CMK (cell line): ENCODE measurements around the gene AFF3.

ENCODE experiments used
- DNase-seq: peaks from one replicate; pipeline ENCODE4 v3.0.0-alpha.2; 2010; ENCODE audit warnings: low read depth

Gene AFF3

DNA sequence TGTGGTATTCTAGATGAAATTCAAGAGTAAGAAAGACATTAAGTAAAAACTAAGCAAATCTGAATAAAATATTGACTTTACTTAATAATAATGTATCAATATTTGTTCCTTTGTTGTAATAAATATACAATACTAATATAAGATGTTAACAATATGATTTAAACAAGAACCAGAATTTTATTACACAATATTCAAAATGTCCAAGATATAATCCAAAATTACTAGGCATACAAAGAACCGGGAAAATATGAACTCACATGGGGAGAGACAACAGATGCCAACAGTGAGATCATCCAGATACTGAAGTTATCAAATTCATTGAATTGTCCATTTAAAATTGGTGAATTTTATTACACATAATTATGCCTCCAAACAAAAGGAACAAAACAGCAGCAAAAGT, 286.3 kb downstream of the AFF3 start:
- DNase-seq: no peak

DNA sequence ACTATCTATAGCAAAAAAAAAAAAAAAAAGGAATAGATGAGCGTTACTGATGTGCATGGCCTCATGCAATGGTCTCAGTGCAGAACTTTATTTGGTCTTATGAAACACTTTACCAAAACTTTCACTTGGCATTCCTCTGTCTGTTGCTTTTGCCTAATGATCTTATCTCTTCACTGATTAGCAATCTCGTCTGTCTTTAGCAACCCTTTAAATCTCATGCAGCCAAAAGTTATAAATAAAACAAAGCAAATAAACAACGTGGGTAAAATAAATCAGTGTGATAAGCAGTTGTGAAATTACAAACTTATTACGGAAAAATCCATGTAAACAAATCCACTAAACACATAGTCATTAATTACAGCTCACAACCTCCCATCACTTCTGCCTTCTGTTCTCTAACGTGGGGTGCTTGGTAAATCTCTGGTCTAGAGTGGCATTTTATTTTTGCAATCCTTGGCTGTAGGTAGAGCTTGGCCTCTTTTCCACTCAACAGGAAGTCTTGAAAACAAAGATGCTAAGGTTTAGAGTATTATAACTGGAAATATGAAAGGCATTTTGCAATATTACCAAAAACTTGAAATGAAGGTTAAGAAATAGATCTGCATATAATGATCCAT, 288.0 kb downstream of the AFF3 start:
- DNase-seq: no peak

DNA sequence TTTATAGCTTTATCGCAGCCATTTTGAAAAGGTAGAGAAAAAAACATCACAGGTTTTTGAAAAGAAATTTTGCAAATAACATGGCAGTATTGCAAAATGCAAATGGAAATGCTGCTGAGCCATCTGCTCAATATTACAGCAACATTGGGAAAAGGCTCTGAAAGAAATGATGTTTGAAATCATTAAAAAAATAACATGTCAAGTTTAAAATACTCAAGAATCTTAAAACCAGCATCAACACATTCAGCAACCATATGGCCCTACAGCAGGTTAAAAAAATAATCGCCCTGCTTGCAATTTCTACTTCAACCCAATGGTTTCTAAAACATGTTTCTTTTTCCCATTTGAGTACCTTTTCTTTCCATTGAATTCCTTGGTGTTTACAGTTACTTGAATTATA, 289.4 kb downstream of the AFF3 start:
- DNase-seq: no peak

DNA sequence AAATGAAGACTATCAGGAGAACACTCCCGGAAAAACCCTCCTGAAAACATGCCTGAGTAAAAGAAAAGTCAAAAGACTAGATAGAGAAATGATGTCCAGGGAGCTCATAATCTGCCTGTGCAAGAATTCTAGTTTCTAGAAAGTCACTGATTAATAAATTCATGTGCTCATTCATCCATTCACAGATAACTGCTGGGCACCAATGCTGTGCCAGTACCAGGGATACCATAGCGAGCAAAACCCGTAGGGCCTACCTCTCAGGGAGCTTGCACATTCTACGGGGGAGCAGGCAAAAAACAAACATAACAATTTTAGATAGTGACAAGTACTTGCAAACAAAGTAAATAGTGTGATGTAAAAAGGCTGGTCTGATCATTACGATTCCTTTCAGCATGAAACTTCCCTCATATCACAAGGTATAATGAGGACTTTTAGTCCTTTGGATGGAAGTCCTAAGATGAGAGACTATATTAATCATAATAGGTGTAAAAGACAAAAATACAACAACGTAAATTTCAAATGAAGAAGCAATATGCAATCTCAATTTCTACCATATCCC, 289.9 kb downstream of the AFF3 start:
- DNase-seq: no peak

DNA sequence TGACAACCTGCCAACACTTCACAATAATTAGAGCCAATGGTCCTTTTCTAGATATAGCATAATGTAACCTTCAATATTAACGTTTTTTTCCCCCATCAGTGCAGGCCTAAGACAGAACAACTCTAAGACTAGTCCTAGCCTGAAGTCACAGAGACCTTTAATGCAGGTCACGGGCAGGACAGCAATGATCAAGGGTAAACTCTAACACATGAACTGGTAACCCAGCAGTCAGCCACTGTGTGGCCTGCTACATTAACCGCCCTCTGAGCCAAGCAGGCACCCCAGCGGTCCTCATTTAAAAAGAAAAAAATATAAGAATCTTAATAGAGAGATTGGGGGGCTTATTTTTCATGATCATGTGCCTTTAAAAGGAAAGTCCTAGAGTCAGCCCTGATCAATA, 290.6 kb downstream of the AFF3 start:
- DNase-seq: no peak

DNA sequence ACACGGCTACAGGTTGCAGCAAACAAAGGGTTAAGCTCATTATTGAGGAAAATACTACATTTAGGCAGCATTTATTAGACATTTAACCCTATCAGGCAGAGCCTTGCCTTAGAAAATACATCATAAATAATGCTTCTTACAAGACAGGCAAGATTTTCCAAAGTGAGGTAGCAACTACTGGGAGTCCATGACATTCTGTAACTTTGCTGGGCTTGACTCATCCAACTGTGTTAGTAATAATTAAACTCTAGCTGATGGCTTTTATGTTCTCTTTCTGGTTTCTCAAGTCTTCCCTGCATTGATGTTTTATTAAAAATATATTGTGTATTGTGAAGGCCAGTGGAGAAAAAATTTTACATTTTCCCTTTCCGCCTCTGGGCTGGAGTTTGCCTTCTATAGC, 291.3 kb downstream of the AFF3 start:
- DNase-seq: no peak

DNA sequence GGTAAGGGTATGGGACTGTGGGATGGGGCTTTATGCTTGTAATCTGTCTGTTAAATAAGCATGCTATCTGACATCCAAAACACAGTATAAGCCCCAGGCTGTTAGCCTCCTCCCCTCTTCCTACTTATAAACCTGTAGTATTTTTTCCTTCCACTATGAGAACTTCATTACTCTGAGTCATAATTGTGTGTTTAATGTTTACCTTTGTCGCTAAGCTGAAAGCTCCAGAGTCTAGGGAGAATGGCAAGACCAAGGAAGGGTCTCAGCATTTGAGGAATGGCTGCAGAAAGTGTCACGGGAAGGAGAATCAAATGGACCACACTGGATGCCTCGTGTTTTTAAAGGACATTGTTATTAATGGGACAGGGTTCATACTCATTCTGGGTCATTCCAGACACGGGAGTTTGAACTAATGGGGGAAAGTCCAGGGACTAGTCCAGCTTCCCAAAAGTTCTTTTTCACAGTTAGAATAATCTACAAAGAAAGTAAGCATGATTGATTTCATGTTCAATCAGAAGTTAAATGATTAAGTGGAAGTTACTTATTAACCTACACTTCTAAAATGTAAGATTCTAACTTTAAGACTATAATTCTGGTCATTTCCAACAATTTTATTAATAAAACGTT, 292.2 kb downstream of the AFF3 start:
- DNase-seq: no peak

DNA sequence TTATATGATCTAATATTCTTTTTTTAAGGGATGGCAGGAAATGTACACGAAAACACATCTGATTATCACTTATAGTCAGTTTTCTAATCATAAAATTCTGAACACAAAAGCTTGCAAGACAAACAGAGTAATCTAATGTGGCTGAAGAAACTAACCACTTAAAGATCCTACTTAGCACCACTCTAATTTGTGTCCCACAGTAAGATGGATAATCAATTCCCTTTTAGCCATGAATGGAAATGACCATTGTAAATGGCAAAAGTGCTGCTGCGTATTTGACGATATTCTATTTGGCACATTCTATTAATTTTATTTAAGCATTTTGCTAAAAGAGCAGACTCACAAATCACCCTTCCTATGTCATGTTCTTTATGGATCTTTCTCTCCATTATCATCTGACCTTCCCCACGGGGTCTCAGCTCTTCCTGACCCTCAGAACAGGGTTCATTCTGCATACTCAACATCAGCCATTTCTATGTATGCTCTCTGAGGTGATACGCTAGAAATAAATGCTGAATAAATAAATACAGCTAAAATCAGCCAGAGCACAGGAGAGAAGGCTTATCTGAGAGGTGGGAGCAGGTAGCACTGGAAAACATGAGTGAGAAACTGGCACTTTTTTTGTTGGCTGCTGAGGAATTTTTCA, 295.8 kb downstream of the AFF3 start:
- no peak for DNase-seq

DNA sequence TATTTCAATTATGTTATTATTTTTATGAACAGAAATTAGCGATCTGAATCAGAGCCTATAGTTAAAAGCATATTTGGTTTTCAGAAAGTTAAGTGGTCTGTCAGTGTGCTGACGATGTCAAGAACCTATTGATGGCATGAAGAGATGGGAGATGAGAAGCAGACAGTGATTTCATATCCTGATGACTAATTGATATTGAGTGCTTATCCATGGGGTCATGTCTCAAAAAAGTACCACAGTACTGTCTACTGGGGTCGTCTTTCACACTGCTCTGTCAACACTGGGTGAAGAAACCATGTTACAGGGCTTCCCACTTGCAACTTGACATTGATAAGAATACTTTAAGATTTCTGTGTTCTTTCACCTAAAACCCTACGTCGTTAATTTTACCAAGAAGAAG, 297.1 kb downstream of the AFF3 start:
- no peak for DNase-seq

DNA sequence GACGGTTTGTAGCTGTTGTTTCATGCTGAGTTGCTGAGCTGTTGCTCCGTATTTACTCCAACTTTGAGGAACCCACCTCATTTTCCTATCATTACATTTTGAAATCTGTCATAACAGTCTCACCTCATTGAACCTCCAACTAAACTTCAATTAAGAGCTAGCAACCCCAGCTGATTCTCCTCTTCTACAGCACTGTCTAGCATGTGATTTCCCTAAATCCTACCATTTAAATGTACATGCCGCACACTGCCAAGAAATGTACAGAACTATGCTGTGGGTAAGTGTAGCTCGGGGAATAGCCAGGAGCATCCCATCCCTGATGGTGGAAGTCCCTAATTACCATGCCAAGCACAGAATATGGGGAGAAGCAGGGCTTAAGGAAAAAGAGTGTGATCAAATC, 299.9 kb downstream of the AFF3 start:
- no peak for DNase-seq

DNA sequence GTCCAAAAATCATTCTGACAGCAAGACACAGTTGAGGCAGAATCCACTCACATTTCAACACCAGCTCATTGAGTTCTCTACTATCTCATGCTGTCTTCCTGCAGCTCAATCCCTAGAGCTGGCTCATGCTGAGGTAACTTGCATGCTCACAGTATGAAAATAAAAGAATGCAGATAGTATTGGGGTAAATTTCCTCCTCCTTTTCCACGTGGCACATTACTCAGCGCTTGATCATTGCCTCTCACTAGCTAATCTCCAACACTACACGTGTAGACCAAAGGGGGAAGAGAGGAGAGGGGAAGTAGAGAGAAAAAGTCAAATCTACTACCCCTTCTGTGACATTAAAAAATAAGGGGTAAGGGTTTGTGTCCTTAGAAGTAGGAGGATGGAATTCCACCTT, 300.6 kb downstream of the AFF3 start:
- no peak for DNase-seq

DNA sequence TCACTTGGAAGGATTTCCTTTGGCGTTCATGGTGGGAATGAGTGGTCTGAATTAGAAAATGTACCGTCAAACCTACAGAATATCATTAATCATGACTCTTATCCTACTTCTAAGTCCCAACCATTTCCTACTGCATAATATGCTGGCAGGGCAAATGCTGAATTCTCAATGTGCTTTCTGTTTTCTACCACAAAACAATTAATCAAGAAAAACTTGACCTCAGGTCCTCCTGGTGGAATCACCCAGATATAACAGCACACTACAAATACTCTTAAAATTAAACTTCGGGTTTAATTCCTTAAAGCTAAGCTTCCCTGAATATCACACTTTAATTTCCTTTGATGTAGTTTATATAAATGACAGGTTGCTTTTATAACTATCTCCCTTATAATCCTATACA, 301.6 kb downstream of the AFF3 start:
- DNase-seq: no peak

DNA sequence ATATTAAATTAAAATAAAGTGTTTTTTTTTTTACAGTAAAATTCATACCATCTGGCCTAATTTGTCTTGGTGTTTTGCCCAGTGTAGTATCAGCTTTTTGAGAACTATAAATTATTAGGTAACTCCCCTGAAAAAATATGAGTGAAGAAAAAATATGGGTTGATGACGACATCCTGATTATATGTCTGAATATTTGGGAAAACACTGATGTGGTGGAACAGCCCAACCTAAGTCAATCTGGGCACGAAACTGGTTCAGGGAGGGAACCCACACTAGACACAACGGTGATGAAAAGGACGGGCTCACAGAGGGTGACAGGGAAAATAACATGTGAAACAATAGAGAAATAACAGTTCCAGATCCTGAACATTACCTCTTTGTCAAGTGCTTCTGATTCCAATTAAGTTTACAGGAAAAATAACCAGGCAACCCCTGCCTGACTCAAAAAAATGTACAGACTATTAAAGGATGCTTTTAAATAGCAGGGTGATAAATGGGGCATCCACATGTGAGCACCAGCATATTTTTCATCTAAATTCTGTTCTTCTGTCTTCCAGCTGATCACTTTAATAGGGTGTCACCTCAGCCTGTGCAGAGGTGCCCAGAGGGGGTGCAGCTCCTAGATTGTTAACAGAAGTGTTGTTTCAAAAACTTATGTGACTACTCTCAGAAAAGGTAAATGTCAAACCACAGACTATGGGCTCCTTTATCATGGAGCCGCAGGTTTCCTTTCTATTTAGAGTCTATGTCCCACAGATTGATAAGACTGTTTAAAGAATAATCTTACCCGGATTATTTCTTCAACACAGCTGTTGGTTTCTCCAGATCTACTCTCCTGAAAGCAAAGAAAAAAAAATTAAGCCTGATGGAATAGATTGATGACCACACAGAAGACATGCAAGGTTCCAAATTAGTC, 305.4 kb downstream of the AFF3 start:
- peak; percentile 14 for DNase-seq

DNA sequence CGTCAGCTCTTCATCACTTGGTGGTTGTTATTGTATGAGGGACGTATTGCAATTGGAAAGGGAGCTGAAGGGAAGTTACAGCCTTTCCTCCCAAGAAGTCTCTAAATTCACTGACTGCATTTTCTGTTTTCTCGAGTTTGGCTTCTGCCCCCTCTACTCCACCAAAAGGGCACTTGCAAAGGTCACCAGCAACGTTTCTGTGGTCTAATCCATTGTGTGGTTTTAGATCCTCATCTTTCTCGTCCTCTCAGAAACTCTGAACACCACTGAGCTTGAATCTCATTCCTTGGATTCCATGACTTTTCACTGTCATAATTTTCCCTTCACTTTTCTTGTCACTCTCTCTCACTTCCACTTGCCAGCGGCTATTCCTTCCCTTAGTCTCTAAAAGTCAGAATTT, 308.0 kb downstream of the AFF3 start:
- no peak for DNase-seq

DNA sequence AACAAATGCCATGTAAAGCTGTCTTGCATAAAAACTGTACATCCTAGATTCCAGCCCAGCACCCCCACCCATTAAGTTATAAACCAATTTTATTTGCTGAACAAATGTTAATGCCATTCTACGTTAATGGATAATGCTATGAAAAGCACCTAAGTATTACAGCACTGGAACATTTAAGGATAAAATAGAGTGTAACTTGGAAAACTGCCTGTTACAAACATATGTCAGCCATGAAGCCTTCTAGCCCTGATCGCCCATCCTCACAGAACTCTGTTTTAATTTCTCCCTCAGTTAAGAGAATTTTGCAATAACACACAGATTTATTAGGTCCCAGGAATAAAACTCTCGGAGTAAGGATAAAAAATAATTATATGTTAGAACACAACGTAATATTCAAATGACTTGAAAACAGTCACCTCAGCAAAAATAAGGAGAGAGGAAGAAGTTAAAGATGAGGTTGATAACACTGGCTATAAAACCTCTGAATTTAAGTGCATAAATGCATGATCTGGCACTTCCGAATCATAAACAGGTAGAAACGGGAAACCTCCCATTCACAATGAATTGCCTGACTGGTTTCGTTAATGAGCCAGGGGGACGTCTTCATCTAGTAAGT, 308.7 kb downstream of the AFF3 start:
- DNase-seq: no peak

DNA sequence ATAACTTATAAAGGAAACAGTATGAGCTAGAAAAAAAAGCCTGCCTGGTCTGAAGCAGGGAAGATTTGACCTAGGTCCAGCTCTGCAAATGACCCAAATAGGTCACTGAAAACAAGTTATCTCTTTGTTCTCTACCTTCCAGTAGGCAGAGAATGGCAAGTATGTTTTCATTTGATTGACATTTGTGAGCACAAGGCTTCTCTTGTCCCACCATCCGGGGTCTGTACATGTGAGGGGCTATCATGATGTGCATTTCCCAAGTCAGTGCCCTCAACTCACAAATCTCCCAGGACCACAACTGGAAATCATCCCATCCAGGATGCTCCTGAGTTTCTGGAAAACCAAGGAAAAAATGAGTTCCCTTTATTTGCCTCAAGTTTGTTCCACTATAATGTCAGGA, 309.5 kb downstream of the AFF3 start:
- no peak for DNase-seq

DNA sequence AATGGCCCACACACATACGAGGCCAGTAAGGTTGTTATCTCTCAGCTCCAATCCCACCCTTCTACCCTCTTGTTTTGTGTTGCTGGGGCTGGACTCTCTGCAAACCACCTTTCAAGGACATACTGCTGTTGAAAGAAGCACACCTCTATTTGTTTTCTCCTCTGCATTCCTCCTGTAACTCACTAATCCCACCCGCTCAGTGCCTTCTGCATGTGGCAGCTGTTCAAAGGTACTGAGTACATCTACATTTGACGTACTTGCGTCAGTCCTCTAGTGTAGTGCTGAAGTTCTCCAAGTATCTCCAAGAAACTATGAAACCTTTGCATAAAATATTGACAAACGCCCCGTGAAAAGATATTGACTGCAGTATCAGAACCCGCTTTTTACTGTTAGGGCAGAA, 310.6 kb downstream of the AFF3 start:
- DNase-seq: no peak

DNA sequence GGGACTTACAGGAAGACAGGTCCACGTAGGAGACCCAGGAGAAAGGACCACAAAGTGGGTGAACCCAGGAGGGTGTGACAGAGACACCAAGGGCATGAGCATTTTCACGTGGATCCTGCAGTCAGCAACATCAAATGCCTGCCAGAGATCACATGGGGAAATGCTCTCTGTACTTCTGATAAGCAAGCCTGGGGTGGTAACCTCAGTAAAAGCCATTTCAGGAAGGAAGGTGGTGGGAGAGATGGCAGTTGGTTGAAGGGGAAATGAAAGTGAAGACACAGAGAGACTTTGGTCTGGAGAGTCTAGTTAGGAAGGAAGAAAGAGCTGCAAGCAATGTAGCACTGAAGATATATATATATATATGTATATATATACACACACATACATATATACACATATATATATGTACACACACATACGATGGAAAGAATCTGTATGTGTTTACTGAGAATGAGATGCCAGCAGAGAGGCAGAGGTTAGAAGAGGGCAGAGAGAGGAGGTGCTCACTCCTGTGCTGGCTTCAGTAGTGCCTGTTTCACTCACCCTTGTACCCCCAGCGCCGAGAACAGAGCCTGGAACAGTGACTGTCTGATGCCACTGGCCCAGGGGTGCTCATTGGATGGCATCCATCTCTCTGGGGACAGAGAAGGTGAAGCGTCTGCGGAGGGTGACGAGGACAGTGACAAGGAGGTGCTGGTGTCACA, 314.9 kb downstream of the AFF3 start:
- peak; percentile 8 for DNase-seq

DNA sequence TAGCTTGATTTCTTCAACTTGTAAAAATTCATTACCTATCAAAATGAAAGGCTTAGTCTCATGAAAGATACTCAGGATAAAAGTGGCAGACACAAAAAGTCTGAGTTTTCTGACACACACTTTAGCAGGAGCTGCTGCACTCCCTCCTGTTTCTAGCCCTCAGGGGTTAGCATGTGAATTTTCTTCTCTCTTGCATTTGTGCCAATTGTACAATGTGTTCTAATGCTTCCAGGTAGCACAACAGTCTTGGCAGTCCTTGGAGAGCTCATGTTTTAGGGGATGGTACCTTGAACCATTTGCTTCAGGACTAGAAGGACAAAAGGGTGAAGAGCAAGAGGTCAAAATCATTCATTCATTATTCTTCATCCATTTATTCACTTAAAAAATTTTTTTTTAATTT, 316.8 kb downstream of the AFF3 start:
- DNase-seq: no peak

DNA sequence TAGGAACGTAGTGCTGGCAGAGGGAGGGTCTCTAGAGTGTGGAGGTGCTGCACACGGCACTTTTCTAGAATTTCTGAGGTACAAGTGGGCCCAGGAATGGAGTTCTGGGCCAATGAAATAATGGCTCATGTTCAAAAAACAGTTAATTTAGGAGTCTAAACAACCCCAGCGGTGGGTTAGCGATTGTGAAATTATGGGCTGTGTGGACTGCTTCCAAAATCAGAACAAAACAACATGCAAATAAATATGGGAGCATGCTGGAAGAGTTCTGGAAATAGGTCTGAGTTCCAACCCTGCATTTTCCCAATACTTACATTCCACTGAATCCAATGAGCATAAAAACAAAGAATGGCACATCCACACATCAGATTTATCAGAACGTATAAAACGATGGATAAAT, 317.6 kb downstream of the AFF3 start:
- DNase-seq: no peak

DNA sequence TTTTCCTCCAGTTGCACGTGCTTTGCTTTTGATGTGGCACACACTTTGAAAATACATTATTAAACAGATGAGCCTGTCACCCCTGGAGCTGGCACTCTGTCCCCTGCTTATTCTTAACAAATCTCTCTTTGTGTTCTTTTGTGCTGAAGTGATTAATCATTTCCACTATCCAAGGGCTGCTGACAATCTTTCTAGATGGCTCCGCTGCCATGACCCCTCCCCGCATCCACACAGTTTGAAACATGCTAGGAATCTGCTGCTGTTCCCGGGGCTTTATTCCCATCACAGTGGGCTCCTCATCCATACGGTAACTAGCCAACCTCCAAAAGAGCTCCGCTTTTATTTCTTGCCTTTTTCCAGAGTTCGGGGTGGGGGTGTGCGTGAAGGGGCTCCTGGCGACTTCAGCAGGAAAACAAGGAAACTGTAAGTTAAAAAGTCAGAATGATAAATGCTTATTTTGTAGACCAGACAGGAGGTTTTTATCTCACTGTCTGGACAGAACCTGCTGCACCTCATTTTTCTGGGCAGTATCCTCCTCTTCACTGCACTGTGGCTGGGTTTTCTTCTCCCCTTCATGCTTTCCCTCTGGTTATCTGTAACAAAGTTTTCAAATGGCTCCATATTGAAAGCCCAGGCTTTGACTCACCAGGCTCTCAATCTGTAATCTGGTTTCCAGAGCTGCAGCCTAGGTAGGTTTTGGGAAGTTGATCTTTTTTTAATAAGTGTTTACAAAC, 319.7 kb downstream of the AFF3 start:
- no peak for DNase-seq
